Measurements from ENCODE around the gene TMCC3. TPM values are rescaled to one million over a fixed set of nuclear protein-coding genes. Genes with fewer than 3 reads are reported as not detected.

TMCC3 gene
- total RNA-seq, 1 experiment from 2014 or later, result 0.49 TPM

DNA sequence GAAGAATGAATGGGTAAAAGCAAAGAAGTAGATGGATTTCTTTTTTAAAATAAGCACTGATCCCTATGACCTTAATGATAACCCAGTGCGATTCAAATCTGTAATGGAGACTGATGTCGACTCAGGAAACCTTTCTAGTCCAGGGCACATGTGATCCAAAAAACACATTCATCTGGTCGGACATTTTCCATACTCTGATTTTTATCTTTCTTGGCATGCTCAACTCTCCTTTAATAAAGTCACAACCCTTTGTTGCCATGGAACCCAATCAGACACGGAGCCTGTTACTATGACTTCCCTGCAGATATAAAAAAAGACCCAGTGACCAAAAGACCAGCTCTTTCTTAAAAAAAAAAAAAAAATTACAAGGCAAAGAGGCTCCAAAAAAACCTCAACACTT is 27.9 kb downstream of the TMCC3 start:
- no peak for TF ChIP-seq EZH2 (IDR thresholded peaks at IDR 0.05; ENCODE audit: borderline replicate concordance, low read depth, low read length, poor library complexity, severe bottlenecking)
- TF ChIP-seq, protein P1, sequence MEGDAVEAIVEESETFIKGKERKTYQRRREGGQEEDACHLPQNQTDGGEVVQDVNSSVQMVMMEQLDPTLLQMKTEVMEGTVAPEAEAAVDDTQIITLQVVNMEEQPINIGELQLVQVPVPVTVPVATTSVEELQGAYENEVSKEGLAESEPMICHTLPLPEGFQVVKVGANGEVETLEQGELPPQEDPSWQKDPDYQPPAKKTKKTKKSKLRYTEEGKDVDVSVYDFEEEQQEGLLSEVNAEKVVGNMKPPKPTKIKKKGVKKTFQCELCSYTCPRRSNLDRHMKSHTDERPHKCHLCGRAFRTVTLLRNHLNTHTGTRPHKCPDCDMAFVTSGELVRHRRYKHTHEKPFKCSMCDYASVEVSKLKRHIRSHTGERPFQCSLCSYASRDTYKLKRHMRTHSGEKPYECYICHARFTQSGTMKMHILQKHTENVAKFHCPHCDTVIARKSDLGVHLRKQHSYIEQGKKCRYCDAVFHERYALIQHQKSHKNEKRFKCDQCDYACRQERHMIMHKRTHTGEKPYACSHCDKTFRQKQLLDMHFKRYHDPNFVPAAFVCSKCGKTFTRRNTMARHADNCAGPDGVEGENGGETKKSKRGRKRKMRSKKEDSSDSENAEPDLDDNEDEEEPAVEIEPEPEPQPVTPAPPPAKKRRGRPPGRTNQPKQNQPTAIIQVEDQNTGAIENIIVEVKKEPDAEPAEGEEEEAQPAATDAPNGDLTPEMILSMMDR (conservative IDR thresholded peaks at IDR 0.05; ENCODE audit: low read depth, low read length), result no peak
- Histone ChIP-seq H3K36me3 (ENCODE audit: insufficient read depth, low read length, poor library complexity, severe bottlenecking) (no peaks in the 10 kb centered on the region), H3K4me1 (ENCODE audit: insufficient read depth, low read length, poor library complexity, severe bottlenecking) (no peaks in the 10 kb centered on the region), H3K27me3 (replicated peaks; ENCODE audit: insufficient read depth, low read depth, low read length, poor library complexity) (no peaks in the 10 kb centered on the region), H3K27ac (ENCODE audit: low read depth, low read length, poor library complexity, severe bottlenecking) (no peak overlapping the region), H3K9me3 (ENCODE audit: low read depth, low read length, poor library complexity, severe bottlenecking) (no peaks in the 10 kb centered on the region), H3K4me3 (ENCODE audit: low read depth, low read length, poor library complexity, severe bottlenecking) (no peak overlapping the region)
- intact Hi-C loops (cut with micrococcal nuclease; ENCODE audit: unreplicated experiment), result no loop called here
- no peak for DNase-seq (ENCODE audit: low spot score)
- no TSS peak for BruUV-seq (replicated peaks)
- CTCF ChIA-PET, result no interaction called here
- POLR2A ChIA-PET (ENCODE audit: low non-redundant PET), result no interaction called here

DNA sequence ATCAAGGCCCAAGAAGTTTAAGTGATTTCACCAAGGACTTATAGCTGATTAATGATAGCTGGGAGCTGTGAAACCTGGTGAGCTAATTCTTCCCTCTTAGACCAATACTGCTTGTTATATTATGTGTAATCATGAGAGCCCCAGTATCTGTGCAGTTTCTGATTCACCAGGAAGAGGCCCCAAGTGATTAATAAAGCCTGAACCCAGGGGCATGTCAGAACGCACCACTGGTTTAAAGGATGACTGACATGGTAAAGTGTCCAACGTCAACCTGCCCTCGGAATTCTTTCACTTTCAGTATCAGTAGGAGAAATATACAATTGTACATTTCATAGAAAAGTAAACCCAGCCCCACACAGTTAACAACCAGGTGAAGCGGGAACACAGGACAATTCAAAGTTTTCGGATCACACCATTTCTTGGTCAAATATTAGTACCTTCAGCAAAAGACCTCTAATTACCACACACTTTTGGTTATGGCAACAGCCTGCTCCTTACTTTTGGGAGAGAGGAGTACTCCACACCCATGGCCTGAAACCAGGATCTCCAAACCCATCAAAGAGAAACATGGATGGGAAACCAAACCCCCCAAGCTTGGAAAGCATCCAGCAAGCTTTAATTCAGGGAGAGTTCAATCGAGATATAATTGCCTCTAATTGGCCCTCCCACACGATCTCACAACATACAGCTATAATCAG is 28.5 kb downstream of the TMCC3 start:
- no peak overlapping the region for H3K4me3 ChIP-seq (ENCODE audit: low read depth, low read length, poor library complexity, severe bottlenecking)
- no peaks in the 10 kb centered on the region for H3K4me1 ChIP-seq (ENCODE audit: insufficient read depth, low read length, poor library complexity, severe bottlenecking)
- H3K27me3 ChIP-seq (replicated peaks; ENCODE audit: insufficient read depth, low read depth, low read length, poor library complexity), result no peaks in the 10 kb centered on the region
- TF ChIP-seq EZH2 (IDR thresholded peaks at IDR 0.05; ENCODE audit: borderline replicate concordance, low read depth, low read length, poor library complexity, severe bottlenecking), result no peak
- intact Hi-C loops (cut with micrococcal nuclease; ENCODE audit: unreplicated experiment), result no loop called here
- H3K27ac ChIP-seq (ENCODE audit: low read depth, low read length, poor library complexity, severe bottlenecking), result no peak overlapping the region
- no peaks in the 10 kb centered on the region for H3K9me3 ChIP-seq (ENCODE audit: low read depth, low read length, poor library complexity, severe bottlenecking)
- no peaks in the 10 kb centered on the region for H3K36me3 ChIP-seq (ENCODE audit: insufficient read depth, low read length, poor library complexity, severe bottlenecking)
- CTCF ChIA-PET, result no interaction called here
- BruUV-seq (replicated peaks), result no TSS peak
- POLR2A ChIA-PET (ENCODE audit: low non-redundant PET), result no interaction called here
- no peak for DNase-seq (ENCODE audit: low spot score)

DNA sequence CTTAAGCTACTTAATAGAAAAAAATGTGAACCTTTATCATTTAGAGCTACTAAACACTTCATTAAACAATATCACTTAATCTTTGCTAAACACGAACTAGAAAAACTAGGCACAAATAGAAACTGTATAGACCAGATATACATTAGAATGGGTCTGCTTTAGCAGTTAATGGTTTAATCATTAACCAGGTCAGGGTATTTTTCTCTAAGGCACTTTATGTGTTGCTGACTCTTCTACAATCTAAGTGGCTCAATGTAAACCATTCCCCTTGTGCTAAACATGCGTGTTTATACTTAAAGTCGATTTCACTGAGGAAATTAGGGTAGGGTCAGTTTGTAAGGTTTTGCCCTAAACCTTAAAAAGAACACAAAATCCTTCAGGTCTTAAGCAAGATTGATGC is 29.7 kb downstream of the TMCC3 start:
- CTCF ChIA-PET, result no interaction called here
- H3K4me1 ChIP-seq (ENCODE audit: insufficient read depth, low read length, poor library complexity, severe bottlenecking), result no peaks in the 10 kb centered on the region

GRCh38 chr12:94618995-94619695 is 31.2 kb downstream of the TMCC3 start:
- TF ChIP-seq EZH2 (IDR thresholded peaks at IDR 0.05; ENCODE audit: borderline replicate concordance, low read depth, low read length, poor library complexity, severe bottlenecking), result no peak
- TF ChIP-seq, protein P1 (conservative IDR thresholded peaks at IDR 0.05; ENCODE audit: low read depth, low read length), result no peak
- H3K9me3 ChIP-seq (ENCODE audit: low read depth, low read length, poor library complexity, severe bottlenecking), result no peaks in the 10 kb centered on the region
- ChIA-PET POLR2A (ENCODE audit: low non-redundant PET) (no interaction called here), CTCF (no interaction called here)
- H3K4me3 ChIP-seq (ENCODE audit: low read depth, low read length, poor library complexity, severe bottlenecking), result no peak overlapping the region
- BruUV-seq (replicated peaks), result no TSS peak
- no peaks in the 10 kb centered on the region for H3K27me3 ChIP-seq (replicated peaks; ENCODE audit: insufficient read depth, low read depth, low read length, poor library complexity)
- H3K27ac ChIP-seq (ENCODE audit: low read depth, low read length, poor library complexity, severe bottlenecking), result no peak overlapping the region
- H3K36me3 ChIP-seq (ENCODE audit: insufficient read depth, low read length, poor library complexity, severe bottlenecking), result no peaks in the 10 kb centered on the region
- H3K4me1 ChIP-seq (ENCODE audit: insufficient read depth, low read length, poor library complexity, severe bottlenecking), result no peaks in the 10 kb centered on the region
- intact Hi-C loops (cut with micrococcal nuclease; ENCODE audit: unreplicated experiment), result no loop called here
- no peak for DNase-seq (ENCODE audit: low spot score)

More for the DNA sequence above, 29.7 kb downstream of the TMCC3 start:
- no peaks in the 10 kb centered on the region for H3K27me3 ChIP-seq (replicated peaks; ENCODE audit: insufficient read depth, low read depth, low read length, poor library complexity)
- TF ChIP-seq EZH2 (IDR thresholded peaks at IDR 0.05; ENCODE audit: borderline replicate concordance, low read depth, low read length, poor library complexity, severe bottlenecking), result no peak
- no peak overlapping the region for H3K4me3 ChIP-seq (ENCODE audit: low read depth, low read length, poor library complexity, severe bottlenecking)
- no peak for DNase-seq (ENCODE audit: low spot score)
- intact Hi-C loops (cut with micrococcal nuclease; ENCODE audit: unreplicated experiment), result no loop called here
- no peak overlapping the region for H3K27ac ChIP-seq (ENCODE audit: low read depth, low read length, poor library complexity, severe bottlenecking)
- no peaks in the 10 kb centered on the region for H3K36me3 ChIP-seq (ENCODE audit: insufficient read depth, low read length, poor library complexity, severe bottlenecking)
- no peaks in the 10 kb centered on the region for H3K9me3 ChIP-seq (ENCODE audit: low read depth, low read length, poor library complexity, severe bottlenecking)
- no TSS peak for BruUV-seq (replicated peaks)
- POLR2A ChIA-PET (ENCODE audit: low non-redundant PET), result no interaction called here
